ENCODE results near the gene XRN1. TPM values are rescaled to one million over a fixed set of nuclear protein-coding genes. Genes with fewer than 3 reads are reported as not detected.

XRN1 gene
- total and polyA plus RNA-seq, 2 donors (not counting 1 experiment from before 2014, with no cell fraction given), result 6.3 to 91.8 TPM

Small RNA genes lying within 50 kb of the gene (small RNA-seq; reads per million reads assigned to genes)
- gene RNU1-100P (ENCODE audit: insufficient read length, low read depth, low replicate concordance), result not detected
- gene RNU6-1294P (ENCODE audit: insufficient read length, low read depth, low replicate concordance), result not detected

Other genes with a start within 250 kb of the XRN1 start
- gene GK5, start 222.5 kb downstream of the XRN1 start, total RNA-seq, result 14.8 and 15.9 TPM in 2 replicates
- gene GK5, start 222.5 kb downstream of the XRN1 start, polyA plus RNA-seq, result 4.5 and 7.8 TPM in 2 replicates
- 46.7 and 47.4 TPM in 2 replicates for gene ATR, start 130.7 kb upstream of the XRN1 start, total RNA-seq
- 17.1 and 24.1 TPM in 2 replicates for gene ATR, start 130.7 kb upstream of the XRN1 start, polyA plus RNA-seq
- 0.73 and 0.74 TPM in 2 replicates for gene PLS1, start 148.4 kb upstream of the XRN1 start, total RNA-seq
- 0.13 TPM in 2 replicates for gene PLS1, start 148.4 kb upstream of the XRN1 start, polyA plus RNA-seq